Endothelial cell of umbilical vein (primary cell): ENCODE measurements around the gene GGN.
"Not testable (repeated sequence)": the region's sequence is repeated elsewhere in the genome, so short reads cannot be mapped to it uniquely, and the experiment has no call there.

Source experiments
- CTCF ChIP-seq, 2 donors: IDR thresholded peaks; 1 replicate in 1 of 2; 2 replicates in 1 of 2; pipeline ENCODE4 v1.5.1; 2011; ENCODE audit warnings: low read length in 2 of 2, mild to moderate bottlenecking in 2 of 2, moderate library complexity in 2 of 2, control low read depth in 1 of 2, inconsistent platforms in 1 of 2, low read depth in 1 of 2; ENCODE audit not compliant: insufficient read depth in 1 of 2; ENCODE audit errors: extremely low read depth in 1 of 2
- EZH2 ChIP-seq: IDR thresholded peaks from 2 replicates; pipeline ENCODE4 v1.6.1; 2012; ENCODE audit warnings: borderline replicate concordance, low read depth, mild to moderate bottlenecking, moderate library complexity, low read length, inconsistent platforms; ENCODE audit not compliant: severe bottlenecking
- POLR2A ChIP-seq: IDR thresholded peaks from 2 replicates; pipeline ENCODE4 v1.6.1; 2012; ENCODE audit warnings: low read depth, mild to moderate bottlenecking, control low read depth, low read length

- TF ChIP-seq CTCF (IDR thresholded peaks at IDR 0.05; ENCODE audit: extremely low read depth in 1 of 2, insufficient read depth in 1 of 2, low read depth in 1 of 2, low read length in 2 of 2); POLR2A; EZH2: not testable (repeated sequence)
These were observed 48.8 kb downstream of the GGN start for GRCh38 chr19:38339011-38339410.
